OCI-LY1 (cell line): ENCODE measurements around the gene SRSF2.

ENCODE experiments used
- H2AFZ ChIP-seq: fragments of 200-600 bp; sonication (generic), shearing (Covaris generic); 2 replicates; pipeline ENCODE4 v1.6.0; 2014; ENCODE audit warnings: antibody characterized with exemption, mild to moderate bottlenecking, low read length
- H3F3A ChIP-seq: fragments of 200-600 bp; sonication (generic), shearing (Covaris generic); 2 replicates; pipeline ENCODE4 v1.6.0; 2014; ENCODE audit warnings: mild to moderate bottlenecking, antibody characterized with exemption, low read length, moderate library complexity; ENCODE audit not compliant: insufficient read depth
- H3K27ac ChIP-seq: fragments of 200-600 bp; sonication (generic); 2 replicates; pipeline ENCODE4 v1.5.1; 2014; ENCODE audit warnings: low read length, mixed run types, mild to moderate bottlenecking, low read depth; ENCODE audit not compliant: poor library complexity, severe bottlenecking
- H3K27me3 ChIP-seq: fragments of 200-600 bp; sonication (generic); 2 replicates; pipeline ENCODE4 v1.6.0; 2014; ENCODE audit warnings: antibody characterized with exemption, mild to moderate bottlenecking, low read length, moderate library complexity; ENCODE audit not compliant: insufficient read depth
- H3K36me3 ChIP-seq: fragments of 200-600 bp; sonication (generic); 2 replicates; pipeline ENCODE4 v1.6.1; 2014; ENCODE audit warnings: mild to moderate bottlenecking, antibody characterized with exemption, low read length, moderate library complexity, mixed read lengths; ENCODE audit not compliant: insufficient read depth
- H3K4me1 ChIP-seq: fragments of 200-600 bp; sonication (generic); 2 replicates; pipeline ENCODE4 v1.5.1; 2014; ENCODE audit warnings: mild to moderate bottlenecking, low read length, moderate library complexity; ENCODE audit not compliant: insufficient read depth, severe bottlenecking
- H3K4me2 ChIP-seq: fragments of 200-600 bp; sonication (generic), shearing (Covaris generic); 2 replicates; pipeline ENCODE4 v1.6.1; 2014; ENCODE audit warnings: low read length
- H3K4me3 ChIP-seq: fragments of 200-600 bp; sonication (generic); 2 replicates; pipeline ENCODE4 v1.5.1; 2014; ENCODE audit warnings: low read length, low read depth, mild to moderate bottlenecking, mixed read lengths; ENCODE audit not compliant: poor library complexity, severe bottlenecking
- H3K79me2 ChIP-seq: fragments of 200-600 bp; shearing (Covaris generic); 2 replicates; pipeline ENCODE4 v1.6.1; 2016; ENCODE audit warnings: mixed run types, low read length, mixed read lengths; ENCODE audit not compliant: insufficient read depth
- H3K9ac ChIP-seq: fragments of 200-600 bp; sonication (generic), shearing (Covaris generic); 2 replicates; pipeline ENCODE4 v1.6.1; 2014; ENCODE audit warnings: mild to moderate bottlenecking, low read length, mixed read lengths
- H3K9me2 ChIP-seq: fragments of 200-600 bp; sonication (generic), shearing (Covaris generic); 2 replicates; pipeline ENCODE4 v1.6.1; 2014; ENCODE audit warnings: low read depth, mild to moderate bottlenecking, low read length, mixed read lengths
- H3K9me3 ChIP-seq: fragments of 200-600 bp; shearing (Covaris generic); 2 replicates; pipeline ENCODE4 v1.6.1; 2014; ENCODE audit warnings: low read length, mixed read lengths
- H4K20me1 ChIP-seq: fragments of 200-600 bp; sonication (generic), shearing (Covaris generic); 2 replicates; pipeline ENCODE4 v1.6.0; 2016; ENCODE audit warnings: mild to moderate bottlenecking, low read length; ENCODE audit not compliant: insufficient read depth
- CTCF ChIP-seq: fragments of 200-600 bp; sonication (generic), shearing (Covaris generic); IDR thresholded peaks from 2 replicates; pipeline ENCODE4 v1.5.1; 2017; ENCODE audit warnings: mild to moderate bottlenecking, antibody characterized with exemption, low read length, moderate library complexity, mixed read lengths
- EZH2 ChIP-seq: fragments of 200-600 bp; sonication (generic), shearing (Covaris generic); IDR thresholded peaks from 2 replicates; pipeline ENCODE4 v1.8.0; 2017; ENCODE audit warnings: borderline replicate concordance, mixed run types, mild to moderate bottlenecking, antibody characterized with exemption, low read length, moderate library complexity, mixed read lengths

SRSF2 gene

GRCh38 chr17:76727745-76728456 is 9.2 kb downstream of the SRSF2 start:
- no peaks in the 10 kb centered on the region for H3K9me3 ChIP-seq
- no peaks in the 10 kb centered on the region for H3K27me3 ChIP-seq
- peaks cover 48% of the 10 kb centered on the region for H3K4me1 ChIP-seq
- H3K79me2 ChIP-seq = peaks cover 13% of the 10 kb centered on the region
- TF ChIP-seq EZH2 (no peak), CTCF (no peak)
- no peaks in the 10 kb centered on the region for H3K9me2 ChIP-seq
- no peak overlapping the region for H2AFZ ChIP-seq
- peaks cover 13% of the 10 kb centered on the region for H3F3A ChIP-seq
- H4K20me1 ChIP-seq = no peaks in the 10 kb centered on the region
- peaks cover 57% of the 10 kb centered on the region for H3K36me3 ChIP-seq
- H3K4me3 ChIP-seq = peak overlapping the region; percentile 93
- peak overlapping the region; percentile 93 for H3K4me2 ChIP-seq
- H3K9ac ChIP-seq = peak overlapping the region; percentile 99
- H3K27ac ChIP-seq = peak overlapping the region; percentile 92

GRCh38 chr17:76726776-76727718 is 10.1 kb downstream of the SRSF2 start, which contains the start of gene METTL23:
Gene METTL23, plus strand, starts transcription at chr17:76726839. Its CDS starts 2,872 bp downstream, at chr17:76729711.
- H3K9me3 ChIP-seq = no peaks in the 10 kb centered on the region
- peak within 1 kb of the TSS; percentile 94 for H3K4me2 ChIP-seq
- H3K27me3 ChIP-seq = no peaks in the 10 kb centered on the region
- peaks cover 56% of the 10 kb centered on the region for H3K36me3 ChIP-seq
- peaks cover 13% of the 10 kb centered on the region for H3K79me2 ChIP-seq
- H4K20me1 ChIP-seq = no peaks in the 10 kb centered on the region
- H3K9me2 ChIP-seq = no peaks in the 10 kb centered on the region
- peak within 1 kb of the TSS; percentile 99 for H3K9ac ChIP-seq
- no peak within 1 kb of the TSS for H2AFZ ChIP-seq
- peak within 1 kb of the TSS; percentile 93 for H3K4me3 ChIP-seq
- H3K27ac ChIP-seq = peak within 1 kb of the TSS; percentile 92
- peaks cover 40% of the 10 kb centered on the region for H3K4me1 ChIP-seq
- peaks cover 7% of the 10 kb centered on the region for H3F3A ChIP-seq
- TF ChIP-seq EZH2 (no peak), CTCF (peak; percentile 72)

GRCh38 chr17:76726231-76726775 is 10.8 kb downstream of the SRSF2 start, which contains the start of gene JMJD6:
Gene JMJD6, minus strand, starts transcription at chr17:76726606. Its CDS starts 131 bp downstream, at chr17:76726475.
- Histone ChIP-seq H3F3A (peaks cover under 1% of the 10 kb centered on the region; the same call in 1 of the 2 replicates), H3K9ac (peak within 1 kb of the TSS; percentile 99), H3K27ac (peak within 1 kb of the TSS; percentile 92), H4K20me1 (no peaks in the 10 kb centered on the region), H3K79me2 (peaks cover 13% of the 10 kb centered on the region), H3K4me3 (peak within 1 kb of the TSS; percentile 93), H3K9me2 (no peaks in the 10 kb centered on the region), H3K27me3 (no peaks in the 10 kb centered on the region), H3K4me2 (peak within 1 kb of the TSS; percentile 94), H3K4me1 (peaks cover 35% of the 10 kb centered on the region), H3K36me3 (peaks cover 56% of the 10 kb centered on the region), H2AFZ (no peak within 1 kb of the TSS), H3K9me3 (no peaks in the 10 kb centered on the region)
- TF ChIP-seq CTCF = no peak
- TF ChIP-seq EZH2 = no peak
